Measurements from ENCODE around the gene ZACN. TPM values are rescaled to one million over a fixed set of nuclear protein-coding genes. Genes with fewer than 3 reads are reported as not detected.

ZACN gene
- polyA plus RNA-seq, 1 donor from 2014 or later, result not detected

GRCh38 chr17:76032780-76033108, 46.2 kb upstream of the ZACN start:
- Histone ChIP-seq H3K9ac (ENCODE audit: low read length) (no peak overlapping the region), H3F3A (ENCODE audit: insufficient read depth, low read length, poor library complexity, severe bottlenecking) (no peaks in the 10 kb centered on the region), H3K27ac (ENCODE audit: low read length) (no peak overlapping the region), H3K36me3 (ENCODE audit: insufficient read depth, low read length) (no peaks in the 10 kb centered on the region), H3K9me2 (ENCODE audit: insufficient read depth, low read length) (no peaks in the 10 kb centered on the region), H3K9me3 (ENCODE audit: low read length) (no peaks in the 10 kb centered on the region), H2AFZ (ENCODE audit: low read depth, low read length) (no peak overlapping the region), H3K79me2 (replicated peaks; ENCODE audit: insufficient read depth, low read length) (no peaks in the 10 kb centered on the region), H4K20me1 (ENCODE audit: insufficient read depth) (no peaks in the 10 kb centered on the region), H3K4me3 (ENCODE audit: low read length) (no peak overlapping the region), H3K4me2 (ENCODE audit: low read length) (no peak overlapping the region), H3K27me3 (ENCODE audit: insufficient read depth, low read depth, low read length) (no peaks in the 10 kb centered on the region)
- TF ChIP-seq POLR2AphosphoS5 (IDR thresholded peaks at IDR 0.05) (no peak), CTCF (IDR thresholded peaks at IDR 0.05; ENCODE audit: poor library complexity, severe bottlenecking) (no peak), REST (IDR thresholded peaks at IDR 0.05; ENCODE audit: borderline replicate concordance) (no peak), MXI1 (conservative IDR thresholded peaks at IDR 0.05; ENCODE audit: poor library complexity, severe bottlenecking) (no peak), EZH2 (IDR thresholded peaks at IDR 0.05; ENCODE audit: borderline replicate concordance, insufficient read depth, low read length, poor library complexity, severe bottlenecking) (no peak), SMC3 (conservative IDR thresholded peaks at IDR 0.05; ENCODE audit: poor library complexity) (no peak), TAF1 (IDR thresholded peaks at IDR 0.05; ENCODE audit: low read depth) (no peak), RAD21 (conservative IDR thresholded peaks at IDR 0.05) (no peak), EP300 (conservative IDR thresholded peaks at IDR 0.05; ENCODE audit: poor library complexity, severe bottlenecking) (no peak)

- Histone ChIP-seq H3K36me3 (ENCODE audit: insufficient read depth, low read length) (no peaks in the 10 kb centered on the region), H3K4me3 (ENCODE audit: low read length) (no peak overlapping the region)
- TF ChIP-seq REST (IDR thresholded peaks at IDR 0.05; ENCODE audit: borderline replicate concordance) (no peak), SMC3 (conservative IDR thresholded peaks at IDR 0.05; ENCODE audit: poor library complexity) (no peak), TAF1 (IDR thresholded peaks at IDR 0.05; ENCODE audit: low read depth) (no peak), POLR2AphosphoS5 (IDR thresholded peaks at IDR 0.05) (no peak), EZH2 (IDR thresholded peaks at IDR 0.05; ENCODE audit: borderline replicate concordance, insufficient read depth, low read length, poor library complexity, severe bottlenecking) (no peak), EP300 (conservative IDR thresholded peaks at IDR 0.05; ENCODE audit: poor library complexity, severe bottlenecking) (no peak)
These were observed 45.8 kb upstream of the ZACN start for GRCh38 chr17:76033139-76033538.

More at GRCh38 chr17:76033139-76033538, 45.8 kb upstream of the ZACN start:
- Histone ChIP-seq H3K27ac (ENCODE audit: low read length) (no peak overlapping the region), H2AFZ (ENCODE audit: low read depth, low read length) (no peak overlapping the region), H4K20me1 (ENCODE audit: insufficient read depth) (no peaks in the 10 kb centered on the region), H3K9ac (ENCODE audit: low read length) (no peak overlapping the region), H3K27me3 (ENCODE audit: insufficient read depth, low read depth, low read length) (no peaks in the 10 kb centered on the region), H3K79me2 (replicated peaks; ENCODE audit: insufficient read depth, low read length) (no peaks in the 10 kb centered on the region), H3K4me2 (ENCODE audit: low read length) (no peak overlapping the region), H3F3A (ENCODE audit: insufficient read depth, low read length, poor library complexity, severe bottlenecking) (no peaks in the 10 kb centered on the region), H3K9me3 (ENCODE audit: low read length) (no peaks in the 10 kb centered on the region), H3K9me2 (ENCODE audit: insufficient read depth, low read length) (no peaks in the 10 kb centered on the region)

Data from neural cell (in vitro differentiated cells).